GF-D8 (cell line): ENCODE data around the gene COL20A1.

Experiments
- DNase-seq: peaks from one replicate; lab custom pipeline; 2025; lab: John Stamatoyannopoulos, UW

Gene COL20A1

DNA sequence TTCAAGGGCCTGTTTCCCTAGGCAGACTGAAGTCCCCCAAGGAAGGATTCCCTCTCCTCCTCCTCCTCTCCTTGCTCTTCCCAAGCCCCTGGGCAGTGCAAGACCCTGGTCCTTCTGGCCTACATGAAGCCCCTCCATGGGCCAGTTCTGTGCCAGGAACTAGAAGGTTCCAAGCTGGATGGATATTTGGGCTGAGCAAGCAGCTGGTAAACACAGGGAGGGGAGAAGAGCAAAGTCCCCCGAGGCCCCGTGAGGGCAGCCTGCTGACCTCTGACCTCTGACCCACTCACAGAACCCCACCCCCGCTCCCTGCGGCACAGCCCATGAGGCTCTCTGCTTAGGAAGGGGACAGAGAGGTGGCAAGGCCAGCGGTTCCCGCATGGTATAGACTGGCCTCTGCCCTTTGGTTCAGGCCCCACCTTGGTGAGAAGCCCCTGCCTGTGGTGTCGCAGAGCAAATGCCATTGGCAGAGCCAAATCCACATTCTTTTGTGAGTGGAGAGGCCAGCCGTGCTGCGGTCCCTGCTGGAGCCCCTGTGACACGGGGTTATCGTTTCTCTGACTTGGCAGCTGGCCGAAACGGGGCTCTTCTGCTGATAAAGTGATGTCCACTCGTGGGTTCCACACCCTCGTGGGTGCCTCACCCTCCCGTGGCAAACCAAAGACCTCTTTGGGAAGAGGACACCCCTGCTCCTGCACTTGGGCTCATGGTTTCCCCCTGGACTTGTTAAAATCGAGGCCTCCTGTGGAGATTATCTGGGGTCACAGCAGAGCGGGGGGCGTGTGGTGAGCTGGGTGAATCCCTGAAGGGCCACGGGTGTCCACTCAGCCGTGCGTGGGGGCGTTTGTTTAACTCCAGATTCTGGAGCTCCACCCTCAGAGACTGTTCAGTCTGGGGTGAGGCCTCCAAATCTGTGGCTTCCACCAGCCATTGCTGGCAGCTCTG, 70.3 kb downstream of the COL20A1 start:
- DNase-seq: no peak

DNA sequence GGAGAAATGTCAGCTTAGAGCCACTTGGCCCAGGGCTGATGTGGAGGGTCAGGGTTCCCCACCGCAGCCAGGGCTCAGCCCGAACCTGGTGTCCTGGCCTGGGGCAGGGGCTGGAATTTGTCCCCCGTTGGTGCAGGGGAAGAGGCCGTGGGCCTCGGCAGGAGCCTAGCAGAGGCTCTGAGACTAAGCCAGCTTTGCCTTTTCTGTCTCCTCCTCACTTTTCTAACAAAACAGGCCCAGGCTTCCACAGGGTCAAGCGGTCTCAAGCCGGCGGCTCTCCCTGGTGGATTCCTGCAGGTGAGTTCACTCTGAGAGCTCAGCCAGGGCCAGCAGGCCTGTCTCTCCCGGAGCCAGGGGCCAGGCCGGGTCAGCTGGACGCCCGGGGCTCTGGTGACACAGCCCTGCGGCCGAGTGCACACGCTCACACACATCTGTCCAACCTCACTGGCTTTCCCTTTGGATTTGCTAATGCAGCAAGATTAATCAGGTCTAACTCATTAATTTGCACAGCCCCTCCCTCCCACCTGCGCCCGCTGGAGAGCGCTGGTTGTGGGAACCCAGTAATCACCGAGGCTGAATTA, 71.1 kb downstream of the COL20A1 start:
- DNase-seq: no peak

DNA sequence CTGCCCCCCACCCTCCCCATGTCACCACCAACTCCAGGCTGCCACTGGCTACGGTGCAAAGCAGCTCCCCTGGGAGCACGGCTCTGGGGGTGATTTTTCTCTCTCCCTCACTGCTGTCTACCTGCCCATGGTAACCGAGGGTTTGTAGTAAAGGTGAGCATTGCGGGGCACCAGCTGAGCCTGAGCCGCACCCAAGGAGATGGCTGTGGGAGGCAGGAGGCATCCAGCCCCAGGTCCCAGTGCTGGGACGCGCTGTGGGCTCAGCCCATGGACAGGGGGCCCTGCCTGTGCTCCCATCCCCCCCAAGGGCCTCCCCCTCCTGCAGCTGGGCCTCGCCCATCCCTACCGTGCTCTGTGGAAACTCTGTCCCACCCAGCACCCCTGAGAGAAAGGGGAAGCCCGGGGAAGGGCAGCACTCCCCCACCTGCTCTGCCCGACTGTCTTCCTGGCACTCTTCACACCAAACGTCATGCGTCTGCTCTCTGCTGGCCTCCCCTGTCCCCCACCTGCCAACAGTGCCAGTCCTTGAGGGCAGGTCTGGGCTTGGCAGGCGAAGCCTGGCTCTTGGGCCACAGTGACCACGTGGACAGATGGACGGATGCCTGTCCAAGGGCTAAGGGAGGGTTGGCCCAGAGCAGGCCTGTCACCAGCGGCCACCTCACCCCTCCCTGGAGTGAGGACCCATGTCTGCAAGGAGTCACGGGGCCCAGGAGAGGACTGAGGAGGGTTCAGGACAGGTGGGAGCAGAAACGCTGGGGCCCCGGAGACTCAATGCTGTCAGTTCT, 72.0 kb downstream of the COL20A1 start:
- no peak for DNase-seq

DNA sequence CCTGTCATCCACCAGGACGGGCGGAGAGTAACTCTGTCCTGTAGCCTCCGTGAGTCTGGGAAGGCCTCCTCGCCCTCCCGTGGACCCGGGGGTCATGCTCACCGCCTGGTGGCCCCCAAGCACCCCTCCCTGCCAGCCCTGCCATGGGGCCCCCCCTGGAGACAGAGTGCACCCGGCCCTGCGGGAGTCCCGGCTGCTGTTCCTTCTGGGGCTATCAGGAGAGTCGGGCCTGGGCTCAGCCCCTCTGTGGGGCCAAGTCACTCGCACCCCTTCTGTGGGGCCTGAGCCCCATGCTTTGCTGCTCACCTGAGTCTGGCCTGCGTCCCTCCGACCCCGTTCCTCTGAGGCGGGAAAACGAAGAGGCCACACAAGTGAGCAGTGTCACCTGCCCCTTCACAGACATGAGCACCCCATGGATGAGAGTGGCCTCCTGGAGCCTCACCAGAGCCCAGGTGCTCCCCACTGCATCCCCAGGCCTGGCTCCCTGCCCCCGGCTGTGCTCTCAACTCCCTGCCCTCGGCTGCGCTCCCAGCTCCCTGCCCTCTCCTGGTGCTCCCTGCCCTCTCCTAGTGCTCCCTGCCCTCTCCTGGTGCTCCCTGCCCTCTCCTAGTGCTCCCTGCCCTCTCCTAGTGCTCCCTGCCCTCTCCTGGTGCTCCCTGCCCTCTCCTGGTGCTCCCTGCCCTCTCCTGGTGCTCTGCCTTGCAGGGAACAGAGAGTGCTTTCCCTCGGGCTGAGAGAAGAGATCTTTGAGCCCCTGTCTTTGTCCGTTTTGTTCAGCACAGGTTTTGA, 72.8 kb downstream of the COL20A1 start:
- DNase-seq: no peak

DNA sequence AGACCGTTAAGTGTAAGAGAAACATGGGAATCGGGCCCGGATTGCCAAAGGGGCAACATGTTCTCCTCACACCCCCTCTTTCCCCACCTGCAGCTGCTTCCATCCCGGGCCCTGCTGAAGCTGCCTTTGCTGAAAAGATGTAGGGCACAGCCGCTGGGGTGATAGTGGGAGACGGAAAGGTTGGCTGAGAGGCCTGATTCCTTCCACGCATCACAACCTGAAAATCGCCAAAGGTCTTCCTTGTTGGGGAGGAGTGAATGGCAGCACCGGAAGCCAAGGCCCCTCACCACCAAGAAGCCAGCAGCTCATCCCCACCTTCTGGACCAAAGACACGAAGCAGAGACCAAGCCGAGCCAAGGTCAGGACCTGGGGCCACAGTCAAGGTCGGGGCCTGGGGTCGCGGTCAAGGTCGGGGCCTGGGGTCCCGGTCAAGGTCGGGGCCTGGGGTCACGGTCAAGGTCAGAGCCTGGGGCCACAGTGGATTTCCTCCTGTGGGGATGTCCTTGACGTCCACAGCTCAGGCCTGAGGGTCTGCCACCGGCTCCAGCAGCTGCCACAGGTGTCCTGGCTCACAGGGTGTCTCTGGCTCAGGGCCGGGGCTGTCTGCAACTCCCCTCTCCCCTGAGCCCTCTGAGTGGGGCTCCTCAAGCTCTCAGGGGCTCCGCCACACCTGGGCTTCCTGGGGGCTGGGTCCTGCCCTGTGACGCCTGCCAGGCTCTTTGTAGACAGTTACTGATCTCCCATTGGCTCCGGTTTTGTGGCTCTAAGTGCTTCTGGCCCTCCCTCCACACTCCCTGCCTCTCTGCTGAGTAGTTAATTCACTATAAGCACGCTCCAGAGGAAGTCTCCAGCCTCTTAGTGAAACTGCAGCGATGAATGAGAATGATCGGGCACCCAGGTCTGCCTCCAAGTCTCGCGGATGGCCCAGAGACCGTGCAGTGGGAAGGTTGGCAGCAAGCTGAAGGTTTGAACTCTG, 73.7 kb downstream of the COL20A1 start:
- DNase-seq: no peak

- no peak for DNase-seq
These were observed 74.6 kb downstream of the COL20A1 start for GRCh38 chr20:63367446-63368055.

DNA sequence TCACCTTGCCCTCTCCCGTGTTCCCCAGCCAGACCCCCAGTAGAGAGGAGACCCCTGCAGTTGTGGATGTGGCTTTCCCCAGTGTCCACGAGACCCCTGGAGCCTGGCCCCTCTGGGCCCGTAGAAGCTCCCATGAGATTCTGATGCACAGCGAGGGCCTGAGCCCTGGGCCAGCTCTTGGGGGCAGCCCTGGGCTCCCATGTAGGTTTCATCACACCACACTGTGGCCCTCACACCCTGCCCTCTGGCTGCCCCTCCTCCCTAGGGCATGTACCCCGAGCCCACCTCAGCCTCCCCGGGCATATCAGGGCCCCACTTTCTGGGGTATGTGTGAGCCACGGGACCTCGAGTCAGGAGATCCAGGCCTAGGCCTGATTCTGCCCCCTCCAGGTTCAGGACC, 75.2 kb downstream of the COL20A1 start:
- DNase-seq: no peak

DNA sequence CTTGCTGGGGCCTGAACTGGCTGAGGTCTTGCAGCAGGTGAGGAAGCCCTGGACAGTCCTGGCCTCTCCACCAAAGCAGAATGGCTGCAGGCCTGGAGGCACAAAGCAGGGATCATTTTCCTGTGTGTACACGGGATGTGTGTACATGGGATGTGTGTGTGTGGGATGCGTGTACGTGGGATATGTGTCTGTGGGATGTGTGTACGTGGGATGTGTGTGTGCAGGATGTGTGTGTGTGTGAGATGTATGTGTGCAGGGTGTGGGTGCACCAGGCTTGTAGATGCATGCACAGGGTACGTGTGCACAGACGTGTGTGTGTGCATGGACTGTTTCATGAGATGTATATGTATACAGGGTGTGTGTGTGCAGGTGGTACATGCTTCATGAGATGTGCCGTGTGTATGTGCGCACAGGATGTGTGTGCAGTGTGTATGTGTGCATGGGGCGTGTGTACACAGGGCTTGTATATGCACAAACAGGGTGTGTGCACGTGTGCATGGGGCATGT, 76.1 kb downstream of the COL20A1 start:
- DNase-seq: no peak

GRCh38 chr20:63369724-63370617, 77.0 kb downstream of the COL20A1 start:
- DNase-seq: no peak

- no peak for DNase-seq
These were observed 77.7 kb downstream of the COL20A1 start for GRCh38 chr20:63370618-63371187.

DNA sequence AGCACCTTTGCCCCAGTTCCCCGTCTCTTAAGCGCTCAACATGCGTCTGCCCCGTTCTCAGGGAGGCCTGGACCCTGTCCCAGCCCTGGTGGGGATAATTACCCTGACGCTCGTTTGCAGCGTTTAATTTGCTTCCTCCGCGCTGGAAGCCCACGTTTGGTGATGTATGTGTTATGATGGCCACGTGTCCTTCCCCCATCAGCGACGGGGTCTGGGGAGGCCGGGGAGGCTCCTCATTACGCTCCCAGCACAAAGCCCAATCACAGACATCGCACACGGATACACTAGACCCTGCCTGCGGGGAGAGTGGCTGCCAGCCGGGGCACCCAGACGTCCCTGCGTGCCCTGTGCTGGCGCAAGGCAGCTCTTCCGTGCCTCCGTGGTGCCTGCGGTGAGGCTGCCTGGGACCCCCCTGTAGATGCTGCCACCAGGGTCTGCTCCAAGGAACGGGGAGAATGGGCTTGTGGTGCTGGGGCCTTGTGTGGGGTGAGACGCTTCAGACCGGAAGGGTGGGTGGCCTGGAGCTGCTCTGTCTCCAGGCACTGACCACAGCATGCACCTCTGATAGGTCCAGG, 78.4 kb downstream of the COL20A1 start:
- no peak for DNase-seq

GRCh38 chr20:63372971-63373885, 80.2 kb downstream of the COL20A1 start:
- no peak for DNase-seq

GRCh38 chr20:63373996-63374395, 81.0 kb downstream of the COL20A1 start:
- no peak for DNase-seq

DNA sequence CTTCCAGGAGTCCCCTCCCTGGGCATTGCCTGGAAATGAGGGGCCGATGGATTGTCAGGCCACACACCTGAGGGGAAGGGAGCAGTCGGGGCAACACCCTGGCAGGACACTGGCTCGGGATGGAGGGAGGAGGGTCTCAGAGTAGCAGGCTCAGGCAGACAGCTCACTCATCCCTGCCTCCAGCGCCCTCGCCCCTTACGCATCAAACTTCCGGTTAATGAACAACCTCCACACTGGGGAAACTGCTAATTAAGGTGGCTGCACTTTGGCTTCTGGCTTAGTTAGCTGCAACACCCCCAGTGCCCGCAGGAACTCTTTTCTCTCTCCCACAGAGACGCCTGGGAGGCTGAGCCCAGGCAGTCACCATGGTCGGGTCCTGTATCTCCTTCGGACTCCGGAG, 81.5 kb downstream of the COL20A1 start:
- no peak for DNase-seq

- DNase-seq: no peak
These were observed 82.5 kb downstream of the COL20A1 start for GRCh38 chr20:63375438-63375837.

DNA sequence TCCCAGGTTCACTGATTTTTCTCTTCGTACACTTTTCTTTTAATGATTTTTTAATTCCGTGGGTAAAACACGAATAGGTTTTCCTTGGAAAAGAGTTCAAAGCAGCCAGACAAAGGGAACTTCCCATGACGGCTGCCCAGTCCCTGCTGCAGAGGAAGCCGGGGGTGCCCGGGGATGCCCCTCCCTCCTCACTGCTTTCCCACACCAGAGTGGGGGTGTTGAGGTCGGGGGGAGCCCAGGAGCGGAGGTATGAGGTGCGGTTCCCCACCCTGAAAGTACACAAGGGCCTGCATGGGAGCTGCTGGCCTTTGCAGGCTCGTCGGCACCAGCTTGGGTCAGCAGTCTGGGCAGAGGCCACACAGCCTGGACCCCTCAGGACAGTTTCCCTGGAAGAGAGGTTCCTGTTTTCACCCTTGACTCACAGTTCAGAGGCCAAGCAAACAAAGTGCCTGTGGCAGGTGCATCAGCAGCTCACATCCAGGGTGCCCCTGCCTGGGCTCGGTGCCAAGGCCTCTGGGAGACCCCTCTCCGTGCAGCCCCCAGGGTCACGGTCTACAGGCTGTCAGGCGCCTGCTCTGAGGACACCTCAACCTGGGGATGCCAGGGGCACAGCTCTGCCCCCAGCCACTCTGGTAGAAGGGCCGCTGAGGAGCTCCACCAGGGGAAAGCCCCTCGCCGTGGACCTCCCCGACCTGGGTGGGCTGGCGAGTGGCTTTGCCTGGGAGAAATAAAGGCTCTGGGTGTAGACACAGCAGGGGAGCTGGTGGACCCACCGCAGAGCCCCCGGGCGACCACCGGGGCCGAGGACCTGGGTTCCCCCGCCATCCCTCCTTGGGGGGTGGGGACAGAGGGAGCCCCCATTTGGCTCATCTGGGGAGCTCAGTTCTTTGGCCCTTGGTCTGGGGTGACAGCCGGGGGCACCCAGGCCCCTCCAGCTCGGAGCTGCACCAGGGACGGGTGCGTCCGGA, 83.6 kb downstream of the COL20A1 start:
- no peak for DNase-seq
